Ascending aorta (tissue), 2 donors: ENCODE results near the gene EXOC3. TPM values are rescaled to one million over a fixed set of nuclear protein-coding genes. Genes with fewer than 3 reads are reported as not detected.

Source experiments
- DNase-seq, 2 donors: peaks; one replicate each; pipeline ENCODE4 v3.0.0-alpha.2; 2019; ENCODE audit warnings: low spot score in 2 of 2
- H3K27ac ChIP-seq, 2 donors: fragments of 200-600 bp; sonication (generic); one replicate each; pipeline ENCODE4 v1.5.1; 2016 to 2017; ENCODE audit warnings: mild to moderate bottlenecking in 1 of 2
- H3K27me3 ChIP-seq: fragments of 200-600 bp; sonication (generic); one replicate; pipeline ENCODE4 v1.5.1; 2017
- H3K36me3 ChIP-seq, 2 donors: fragments of 200-600 bp; sonication (generic); one replicate each; pipeline ENCODE4 v1.5.1; 2016
- H3K4me1 ChIP-seq, 2 donors: fragments of 200-600 bp; sonication (generic); one replicate each; pipeline ENCODE4 v1.5.1; 2016 to 2017; ENCODE audit warnings: mild to moderate bottlenecking in 1 of 2
- H3K4me3 ChIP-seq, 2 donors: fragments of 200-600 bp; sonication (generic); one replicate each; pipeline ENCODE4 v1.5.1; 2016 to 2017; ENCODE audit warnings: mild to moderate bottlenecking in 1 of 2
- H3K9me3 ChIP-seq, 2 donors: fragments of 200-600 bp; sonication (generic); one replicate each; pipeline ENCODE4 v1.5.1; 2016
- intact Hi-C: fragments of 100-400 bp; cut with DNase I; formaldehyde crosslinking; loops from one replicate; pipeline ENCODE4 v1.15.1; 2023
- total RNA-seq: library from RNA; depleted of rRNA; stranded (reverse); fragments of >200 nt; gene quantifications from one replicate; pipeline ENCODE4 v1.1.0, GENCODE V29; 2016
- TF ChIP-seq, protein P1 (sequence below), 3 experiments: fragments of 200-600 bp in 2 of 3; fragments of 450-650 bp in 1 of 3; sonication (generic) in 2 of 3; IDR thresholded peaks; one replicate each; pipeline ENCODE4 v1.5.1; 2016 to 2019; ENCODE audit warnings: antibody characterized with exemption in 3 of 3, mild to moderate bottlenecking in 1 of 3, moderate library complexity in 1 of 3

Gene EXOC3
- total RNA-seq, 1 donor from 2014 or later: 56.7 TPM

DNA sequence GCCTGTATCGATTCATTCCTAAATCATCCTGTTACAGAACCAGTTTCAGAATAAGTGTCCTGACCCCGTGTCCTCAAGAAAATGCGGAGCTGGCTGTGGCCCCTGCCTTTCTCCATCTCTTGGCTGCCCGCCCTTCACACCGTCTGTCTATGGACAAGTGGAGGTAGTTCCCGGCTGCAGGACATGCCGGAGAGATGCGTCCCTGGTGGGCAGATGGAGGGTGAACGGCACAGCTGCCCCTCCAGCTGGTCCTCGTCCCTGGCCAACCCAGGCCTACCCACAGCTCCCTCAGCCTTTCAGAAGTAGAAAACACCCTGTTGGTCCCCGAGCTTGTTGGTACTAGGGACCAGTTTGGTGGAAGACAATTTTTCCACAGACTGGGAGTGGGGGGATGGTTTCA lies 14.8 kb upstream of the EXOC3 start:
- Histone ChIP-seq H3K9me3 (no peaks in the 10 kb centered on the region), H3K36me3 (no peaks in the 10 kb centered on the region), H3K27ac (no peak overlapping the region), H3K27me3 (no peaks in the 10 kb centered on the region), H3K4me3 (no peak overlapping the region), H3K4me1 (no peaks in the 10 kb centered on the region)
- TF ChIP-seq, protein P1, sequence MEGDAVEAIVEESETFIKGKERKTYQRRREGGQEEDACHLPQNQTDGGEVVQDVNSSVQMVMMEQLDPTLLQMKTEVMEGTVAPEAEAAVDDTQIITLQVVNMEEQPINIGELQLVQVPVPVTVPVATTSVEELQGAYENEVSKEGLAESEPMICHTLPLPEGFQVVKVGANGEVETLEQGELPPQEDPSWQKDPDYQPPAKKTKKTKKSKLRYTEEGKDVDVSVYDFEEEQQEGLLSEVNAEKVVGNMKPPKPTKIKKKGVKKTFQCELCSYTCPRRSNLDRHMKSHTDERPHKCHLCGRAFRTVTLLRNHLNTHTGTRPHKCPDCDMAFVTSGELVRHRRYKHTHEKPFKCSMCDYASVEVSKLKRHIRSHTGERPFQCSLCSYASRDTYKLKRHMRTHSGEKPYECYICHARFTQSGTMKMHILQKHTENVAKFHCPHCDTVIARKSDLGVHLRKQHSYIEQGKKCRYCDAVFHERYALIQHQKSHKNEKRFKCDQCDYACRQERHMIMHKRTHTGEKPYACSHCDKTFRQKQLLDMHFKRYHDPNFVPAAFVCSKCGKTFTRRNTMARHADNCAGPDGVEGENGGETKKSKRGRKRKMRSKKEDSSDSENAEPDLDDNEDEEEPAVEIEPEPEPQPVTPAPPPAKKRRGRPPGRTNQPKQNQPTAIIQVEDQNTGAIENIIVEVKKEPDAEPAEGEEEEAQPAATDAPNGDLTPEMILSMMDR (IDR thresholded peaks at IDR 0.05): no peak
- no peak for DNase-seq
- intact Hi-C loops: no loop called here

DNA sequence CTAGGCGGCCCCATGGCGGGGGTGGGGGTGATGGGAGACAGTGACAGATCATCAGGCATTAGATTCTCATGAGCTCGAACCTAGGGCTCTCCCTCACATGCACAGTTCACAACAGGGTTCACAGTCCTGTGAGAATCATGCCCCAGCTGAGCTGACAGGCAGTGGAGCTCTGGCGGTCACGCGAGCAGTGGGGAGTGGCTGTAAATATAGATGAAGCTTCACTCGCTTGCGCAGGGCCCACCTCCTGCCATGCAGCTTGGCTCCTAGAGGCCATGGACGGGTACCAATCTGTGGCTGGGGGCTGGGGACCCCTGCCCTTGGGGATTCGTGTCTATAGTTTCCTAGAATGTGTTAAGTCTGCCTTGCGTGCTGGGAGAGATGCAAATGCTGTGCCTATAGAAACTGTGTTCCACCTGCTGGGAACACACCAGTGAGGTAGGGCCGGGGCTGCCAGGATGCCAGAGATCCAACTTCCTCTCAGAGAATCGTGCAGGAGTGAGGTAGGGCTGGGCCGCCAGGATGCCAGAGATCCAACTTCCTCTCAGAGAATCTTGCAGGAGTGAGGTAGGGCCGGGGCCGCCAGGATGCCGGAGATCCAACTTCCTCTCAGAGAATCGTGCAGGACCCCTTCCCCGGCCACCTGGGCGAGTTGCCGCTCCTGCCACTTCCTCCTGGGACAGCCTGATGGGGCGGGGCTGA lies 14.1 kb upstream of the EXOC3 start:
- Histone ChIP-seq H3K27me3 (no peaks in the 10 kb centered on the region), H3K4me3 (no peak overlapping the region), H3K36me3 (no peaks in the 10 kb centered on the region), H3K27ac (no peak overlapping the region), H3K9me3 (no peaks in the 10 kb centered on the region), H3K4me1 (no peaks in the 10 kb centered on the region)
- TF ChIP-seq, protein P1 (IDR thresholded peaks at IDR 0.05): no peak
- no peak for DNase-seq
- intact Hi-C loops: no loop called here

DNA sequence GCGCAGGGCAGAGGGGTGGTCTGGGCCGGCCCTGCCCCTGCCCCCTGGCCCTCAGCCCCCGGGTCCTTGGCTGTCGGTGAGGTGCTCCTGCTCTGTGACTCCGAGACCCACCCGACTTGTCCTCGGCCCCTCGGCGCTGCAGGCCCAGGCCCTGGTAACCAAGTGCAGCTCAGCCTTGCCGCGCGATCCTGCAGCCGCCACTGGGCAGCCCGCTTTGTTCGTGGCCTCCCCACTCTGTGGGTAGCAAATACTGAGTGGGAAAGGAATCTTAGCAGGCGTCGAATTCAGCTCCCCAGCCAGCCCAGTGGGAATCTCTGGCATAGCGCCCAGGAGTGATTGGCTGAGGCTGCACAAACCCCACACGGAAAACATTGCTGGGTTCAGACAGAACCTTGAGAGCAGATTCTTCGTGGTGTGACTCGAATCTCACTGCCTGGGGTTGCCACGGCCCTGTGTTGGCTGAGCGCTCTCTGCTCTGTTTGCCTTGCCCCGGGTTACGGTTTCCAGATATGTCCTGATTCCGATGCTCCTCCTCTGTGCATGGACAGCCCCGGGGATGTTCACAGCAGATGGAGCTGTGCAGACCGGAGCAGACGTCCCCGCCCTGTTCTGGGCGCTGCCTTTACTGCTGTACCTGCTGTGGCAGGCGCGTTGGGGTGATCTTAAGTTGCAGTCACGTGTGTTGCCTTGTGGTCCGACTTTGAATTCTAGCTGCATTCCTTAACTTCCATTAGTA lies 13.4 kb upstream of the EXOC3 start:
- H3K9me3 ChIP-seq: no peaks in the 10 kb centered on the region
- H3K27ac ChIP-seq: no peak overlapping the region
- DNase-seq: no peak
- no peaks in the 10 kb centered on the region for H3K27me3 ChIP-seq
- H3K4me3 ChIP-seq: no peak overlapping the region
- H3K4me1 ChIP-seq: no peaks in the 10 kb centered on the region
- H3K36me3 ChIP-seq: no peaks in the 10 kb centered on the region
- TF ChIP-seq, protein P1 (IDR thresholded peaks at IDR 0.05): no peak
- intact Hi-C loops: no loop called here

DNA sequence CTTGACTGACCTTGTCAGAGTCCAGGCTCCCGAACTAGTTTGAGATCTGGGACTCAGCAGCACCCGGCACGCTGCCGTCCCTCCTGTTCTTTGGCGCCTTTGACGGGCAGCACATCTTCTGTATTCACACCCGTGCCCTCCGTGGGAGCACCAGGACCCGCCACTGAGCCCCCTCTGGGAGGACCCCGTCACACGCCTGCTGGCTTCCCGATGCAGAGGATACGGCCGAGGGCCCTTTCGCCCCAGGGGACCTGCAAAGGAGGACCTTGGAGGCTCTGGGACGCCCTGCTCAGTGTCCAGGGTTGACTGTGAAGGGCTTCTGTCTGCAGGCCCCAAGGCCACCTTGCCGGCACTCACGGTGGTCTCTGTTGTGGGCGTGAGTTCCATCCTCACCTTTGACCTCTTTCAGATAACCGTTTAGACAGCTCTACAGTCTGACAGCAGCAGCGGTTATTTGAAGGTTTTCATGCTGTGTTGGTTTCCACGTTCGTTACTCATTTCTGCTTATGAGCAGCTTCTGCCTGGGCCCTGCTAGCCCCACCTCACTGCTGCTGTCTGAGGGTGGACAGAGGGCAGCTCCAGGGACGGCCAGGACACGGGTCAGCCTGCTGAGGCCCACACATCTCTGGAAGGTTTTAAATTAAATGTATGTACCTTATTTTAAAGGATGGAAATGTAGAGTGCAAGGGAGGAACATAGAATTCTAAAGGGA lies 12.6 kb upstream of the EXOC3 start:
- no peak for DNase-seq
- no peaks in the 10 kb centered on the region for H3K27me3 ChIP-seq
- no peak overlapping the region for H3K27ac ChIP-seq
- intact Hi-C loops: no loop called here
- no peaks in the 10 kb centered on the region for H3K9me3 ChIP-seq
- no peaks in the 10 kb centered on the region for H3K36me3 ChIP-seq
- TF ChIP-seq, protein P1 (IDR thresholded peaks at IDR 0.05): no peak
- no peak overlapping the region for H3K4me3 ChIP-seq
- H3K4me1 ChIP-seq: no peaks in the 10 kb centered on the region

DNA sequence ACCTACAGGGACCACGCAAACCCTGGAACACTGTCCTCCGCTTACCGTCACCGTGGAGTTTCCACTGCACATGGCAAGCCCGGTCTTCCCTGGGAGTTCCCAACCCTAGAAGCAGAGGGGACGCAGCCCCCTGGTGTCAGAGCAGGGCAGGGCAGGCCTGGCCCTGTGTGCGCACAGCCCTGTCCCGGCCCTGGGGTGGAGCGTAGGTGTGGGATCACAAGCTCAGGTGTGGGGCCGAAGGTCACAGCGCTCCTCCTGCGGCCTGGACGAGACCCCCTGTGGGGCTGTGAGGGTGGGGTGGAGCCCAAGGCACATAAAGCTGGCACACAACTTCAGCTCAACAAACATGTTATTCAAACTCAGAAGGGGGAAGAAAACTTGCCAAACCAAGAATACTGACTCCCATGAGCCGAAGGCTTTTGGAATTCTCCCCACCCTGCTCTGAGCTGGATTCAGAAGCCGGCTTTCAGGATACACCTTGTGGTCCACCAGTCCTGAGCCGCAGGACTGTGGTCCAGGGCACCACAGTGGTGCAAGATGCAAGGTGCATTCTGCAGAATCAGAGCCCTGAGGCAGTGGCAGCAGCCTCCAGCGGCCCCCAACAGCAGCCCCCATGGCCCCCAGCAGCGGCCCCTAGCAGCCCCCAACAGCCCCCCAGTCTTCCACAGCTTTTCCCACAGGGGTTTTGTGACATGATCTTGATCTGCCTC lies 11.8 kb upstream of the EXOC3 start:
- no peak for DNase-seq
- H3K9me3 ChIP-seq: no peaks in the 10 kb centered on the region
- intact Hi-C loops: no loop called here
- TF ChIP-seq, protein P1 (IDR thresholded peaks at IDR 0.05): peak in 2 of 3 experiments; percentile 54 to 55
- no peaks in the 10 kb centered on the region for H3K27me3 ChIP-seq
- H3K4me3 ChIP-seq: no peak overlapping the region
- no peaks in the 10 kb centered on the region for H3K36me3 ChIP-seq
- H3K27ac ChIP-seq: no peak overlapping the region
- no peaks in the 10 kb centered on the region for H3K4me1 ChIP-seq
